ACHN (cell line): ENCODE measurements around the gene RAPGEF6.
"Not testable (repeated sequence)": the region's sequence is repeated elsewhere in the genome, so short reads cannot be mapped to it uniquely, and the experiment has no call there.

Experiments used
- DNase-seq: peaks from one replicate; pipeline ENCODE4 v3.0.0-alpha.2; 2015
- in situ Hi-C: cut with HindIII; loops from 2 replicates; pipeline ENCODE4 v1.10.0; 2017; ENCODE audit warnings: low sequenced_read_pairs, low pct_ligation_motif_present, low pct_unique_long_range_greater_than_20kb

RAPGEF6 gene

GRCh38 chr5:131647048-131647769, 12.2 kb upstream of the RAPGEF6 start:
- in situ Hi-C loops: no loop called here
- no peak for DNase-seq

- in situ Hi-C loops: no loop called here
- no peak for DNase-seq
Measured at GRCh38 chr5:131644822-131645221, 9.8 kb upstream of the RAPGEF6 start.

- no peak for DNase-seq
- in situ Hi-C loops: no loop called here
Measured at GRCh38 chr5:131644370-131644769, 9.3 kb upstream of the RAPGEF6 start.

GRCh38 chr5:131641494-131641893, 6.5 kb upstream of the RAPGEF6 start:
- in situ Hi-C loops: no loop called here
- no peak for DNase-seq

GRCh38 chr5:131640043-131640856, 5.2 kb upstream of the RAPGEF6 start:
- in situ Hi-C loops: no loop called here
- DNase-seq: no peak

- DNase-seq: no peak
- in situ Hi-C loops: no loop called here
Measured at GRCh38 chr5:131639148-131639547, 4.1 kb upstream of the RAPGEF6 start.

- no peak for DNase-seq
- in situ Hi-C loops: no loop called here
Measured at GRCh38 chr5:131637694-131638093, 2.7 kb upstream of the RAPGEF6 start.

GRCh38 chr5:131635684-131636572, 899 bp upstream of the RAPGEF6 start:
- in situ Hi-C loops: no loop called here

GRCh38 chr5:131634666-131634995, 398 bp downstream of the RAPGEF6 start:
- peak; percentile 64 for DNase-seq
- in situ Hi-C loops: no loop called here

More at GRCh38 chr5:131635684-131636572, 899 bp upstream of the RAPGEF6 start:
- DNase-seq: no peak

GRCh38 chr5:131634238-131634637, 791 bp downstream of the RAPGEF6 start:
- in situ Hi-C loops: no loop called here
- no peak for DNase-seq

- in situ Hi-C loops: no loop called here
- DNase-seq: no peak
Measured at GRCh38 chr5:131633830-131634229, 1.2 kb downstream of the RAPGEF6 start.

- in situ Hi-C loops: no loop called here
- DNase-seq: no peak
Measured at GRCh38 chr5:131630963-131631350, 4.1 kb downstream of the RAPGEF6 start.

GRCh38 chr5:131630208-131630962, 4.6 kb downstream of the RAPGEF6 start:
- in situ Hi-C loops: no loop called here
- no peak for DNase-seq

GRCh38 chr5:131628990-131629389, 6.0 kb downstream of the RAPGEF6 start:
- in situ Hi-C loops: no loop called here
- peak; percentile 36 for DNase-seq

- in situ Hi-C loops: no loop called here
- no peak for DNase-seq
Measured at GRCh38 chr5:131627207-131627865, 7.7 kb downstream of the RAPGEF6 start.

- no peak for DNase-seq
- in situ Hi-C loops: no loop called here
Measured at GRCh38 chr5:131622633-131623032, 12.4 kb downstream of the RAPGEF6 start.

GRCh38 chr5:131621164-131621563, 13.9 kb downstream of the RAPGEF6 start:
- in situ Hi-C loops, DNase-seq: not testable (repeated sequence)

GRCh38 chr5:131619102-131619501, 15.9 kb downstream of the RAPGEF6 start:
- in situ Hi-C loops: no loop called here

More at GRCh38 chr5:131619102-131619501, 15.9 kb downstream of the RAPGEF6 start:
- DNase-seq: no peak
